K562 (cell line): ENCODE results near the gene ARHGAP33.

Experiments used
- ATF6 ChIP-seq: sonication (generic); formaldehyde crosslinking; IDR thresholded peaks from 2 replicates; pipeline ENCODE4 v1.4.0; 2020; ENCODE audit warnings: mild to moderate bottlenecking, missing genetic modification reagents
- CEBPB ChIP-seq: fragments of 450-650 bp; IDR thresholded peaks from 2 replicates; pipeline ENCODE4 v1.6.1; 2016; ENCODE audit warnings: missing genetic modification characterization, missing compliant biosample characterization
- CTBP1 ChIP-seq: fragments of 450-650 bp; IDR thresholded peaks from 2 replicates; pipeline ENCODE4 v1.6.1; 2016; ENCODE audit warnings: borderline replicate concordance
- CTCF ChIP-seq, 3 experiments: IDR thresholded peaks in 2 of 3; conservative IDR thresholded peaks in 1 of 3; 2 replicates each; pipeline ENCODE4 v1.5.1; 2011 to 2012; ENCODE audit warnings: low read length in 3 of 3, mild to moderate bottlenecking in 3 of 3, control low read depth in 2 of 3, improper control_type of control experiment in 1 of 3, inconsistent platforms in 1 of 3, low read depth in 1 of 3, mixed read lengths in 1 of 3, moderate library complexity in 1 of 3; ENCODE audit not compliant: insufficient read depth in 2 of 3
- CUX1 ChIP-seq: fragments of 200-800 bp; sonication (Bioruptor generic); IDR thresholded peaks from 2 replicates; pipeline ENCODE4 v1.6.1; 2016; ENCODE audit warnings: missing genetic modification characterization, missing compliant biosample characterization
- ELF1 ChIP-seq: fragments of 200-800 bp; sonication (Bioruptor generic); IDR thresholded peaks from 2 replicates; pipeline ENCODE4 v1.6.1; 2016; ENCODE audit warnings: missing genetic modification characterization, missing compliant biosample characterization
- EP300 ChIP-seq: IDR thresholded peaks from 2 replicates; pipeline ENCODE4 v1.6.1; 2012; ENCODE audit warnings: low read length, improper control_type of control experiment
- FIP1L1 ChIP-seq: fragments of 200-400 bp; formaldehyde crosslinking; IDR thresholded peaks from 2 replicates; pipeline ENCODE4 v1.6.1; 2018; ENCODE audit warnings: mild to moderate bottlenecking, low read depth, low read length; ENCODE audit not compliant: poor library complexity, severe bottlenecking
- HMGXB4 ChIP-seq: sonication (generic); formaldehyde crosslinking; IDR thresholded peaks from 2 replicates; pipeline ENCODE4 v1.8.1; 2023; ENCODE audit warnings: mild to moderate bottlenecking, missing genetic modification reagents
- JUND ChIP-seq, 2 experiments: IDR thresholded peaks; 2 replicates in 1 of 2; 3 replicates in 1 of 2; pipeline ENCODE4 v1.6.1; 2011; ENCODE audit warnings: borderline replicate concordance in 2 of 2, low read depth in 2 of 2, low read length in 2 of 2, improper control_type of control experiment in 1 of 2, missing biosample characterization in 1 of 2, missing genetic modification characterization in 1 of 2, missing genetic modification reagents in 1 of 2
- ZBTB49 ChIP-seq: sonication (generic); formaldehyde crosslinking; IDR thresholded peaks from 2 replicates; pipeline ENCODE4 v1.8.0; 2022; ENCODE audit warnings: missing genetic modification reagents, mild to moderate bottlenecking, borderline replicate concordance
- ZNF76 ChIP-seq: fragments of 250-450 bp; sonication (Bioruptor Pico); IDR thresholded peaks from 2 replicates; pipeline ENCODE4 v1.4.0; 2020; ENCODE audit warnings: mild to moderate bottlenecking, moderate library complexity, borderline replicate concordance

GRCh38 chr19:35743640-35744429 is 31.5 kb upstream of the ARHGAP33 start:
- TF ChIP-seq JUND (IDR thresholded peaks at IDR 0.05; ENCODE audit: borderline replicate concordance, low read depth, low read length) = no peak
- no peak for TF ChIP-seq JUND (tag; IDR thresholded peaks at IDR 0.05; ENCODE audit: borderline replicate concordance, low read depth, low read length)
- no peak for TF ChIP-seq CTCF (IDR thresholded peaks at IDR 0.05 in 2 of 3, conservative IDR thresholded peaks at IDR 0.05 in 1 of 3; ENCODE audit: insufficient read depth in 2 of 3, low read depth in 1 of 3, low read length in 3 of 3)
- no peak for TF ChIP-seq ZBTB49 (CRISPR knock-in tag)
- TF ChIP-seq CEBPB (tag) = no peak
- no peak for TF ChIP-seq EP300
- no peak for TF ChIP-seq CTBP1
- no peak for TF ChIP-seq ELF1 (tag)
- no peak for TF ChIP-seq ATF6
- TF ChIP-seq FIP1L1 = no peak
- TF ChIP-seq CUX1 (CRISPR knock-in tag) = no peak
- TF ChIP-seq HMGXB4 (CRISPR knock-in tag) = no peak
- no peak for TF ChIP-seq ZNF76 (CRISPR knock-in tag)
